OCI-LY7 (cell line): Measurements from ENCODE around the gene TDRD1.

Source experiments
- CTCF ChIP-seq: fragments of 200-600 bp; sonication (generic); conservative IDR thresholded peaks from 2 replicates; pipeline ENCODE4 v1.5.1; 2014; ENCODE audit warnings: mild to moderate bottlenecking, antibody characterized with exemption, low read length, moderate library complexity, mixed read lengths
- EZH2phosphoT487 ChIP-seq: fragments of 200-600 bp; sonication (generic); IDR thresholded peaks from 2 replicates; pipeline ENCODE4 v1.6.1; 2018; ENCODE audit warnings: low read depth, borderline replicate concordance, mild to moderate bottlenecking, mixed run types, antibody characterized with exemption, low read length, moderate library complexity, mixed read lengths

- TF ChIP-seq CTCF (no peak), EZH2phosphoT487 (no peak)
Observed at GRCh38 chr10:114252092-114252491, 72.9 kb downstream of the TDRD1 start.
